GM19395 (cell line): Measurements from ENCODE around the gene CHN2.

Experiments used
- ATAC-seq: cut with Tn5 transposase; IDR thresholded peaks from one replicate; pipeline ENCODE4 v1.9.1; 2021; ENCODE audit warnings: mild to moderate bottlenecking, moderate library complexity; ENCODE audit not compliant: unreplicated experiment

CHN2 gene

GRCh38 chr7:29355388-29355787 is 160.8 kb downstream of the CHN2 start:
- no peak for ATAC-seq

- no peak for ATAC-seq
Measured at GRCh38 chr7:29356631-29357030, 162.1 kb downstream of the CHN2 start.

DNA sequence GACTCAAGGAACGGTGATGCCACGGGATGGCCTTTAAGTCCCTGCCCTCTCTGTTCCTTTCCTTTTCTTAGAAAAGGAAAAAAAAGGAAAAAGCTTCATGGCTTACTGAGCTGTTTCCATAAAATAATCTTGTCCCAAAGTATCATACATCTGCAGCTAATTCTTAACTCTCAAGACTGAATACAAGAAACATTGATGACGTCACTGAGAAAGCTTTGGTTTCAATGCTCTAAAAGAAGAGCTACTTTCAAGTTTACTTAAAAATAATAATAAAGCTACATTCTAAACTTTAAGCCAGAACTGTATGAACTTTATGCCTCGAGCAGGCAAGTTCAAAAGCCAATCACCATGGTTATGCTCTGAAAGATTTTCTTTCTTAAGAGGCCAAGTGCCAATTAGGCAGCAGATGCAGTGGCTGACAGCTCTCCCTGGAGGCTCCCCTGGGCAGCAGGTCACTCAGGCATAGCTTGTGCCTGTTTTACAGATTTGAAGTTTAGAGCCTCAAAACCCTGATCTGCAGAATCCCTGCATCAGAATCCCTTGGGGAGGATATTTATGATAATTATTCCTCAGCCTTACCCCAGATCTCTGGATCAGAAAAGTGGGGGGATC is 165.0 kb downstream of the CHN2 start:
- no peak for ATAC-seq

- ATAC-seq = no peak
Measured at GRCh38 chr7:29360633-29361625, 166.4 kb downstream of the CHN2 start.

GRCh38 chr7:29362380-29362779 is 167.8 kb downstream of the CHN2 start:
- no peak for ATAC-seq

GRCh38 chr7:29363636-29364425 is 169.3 kb downstream of the CHN2 start:
- no peak for ATAC-seq

- ATAC-seq = no peak
Measured at GRCh38 chr7:29364661-29365060, 170.1 kb downstream of the CHN2 start.

GRCh38 chr7:29365423-29365822 is 170.8 kb downstream of the CHN2 start:
- no peak for ATAC-seq

GRCh38 chr7:29367784-29368183 is 173.2 kb downstream of the CHN2 start:
- no peak for ATAC-seq

DNA sequence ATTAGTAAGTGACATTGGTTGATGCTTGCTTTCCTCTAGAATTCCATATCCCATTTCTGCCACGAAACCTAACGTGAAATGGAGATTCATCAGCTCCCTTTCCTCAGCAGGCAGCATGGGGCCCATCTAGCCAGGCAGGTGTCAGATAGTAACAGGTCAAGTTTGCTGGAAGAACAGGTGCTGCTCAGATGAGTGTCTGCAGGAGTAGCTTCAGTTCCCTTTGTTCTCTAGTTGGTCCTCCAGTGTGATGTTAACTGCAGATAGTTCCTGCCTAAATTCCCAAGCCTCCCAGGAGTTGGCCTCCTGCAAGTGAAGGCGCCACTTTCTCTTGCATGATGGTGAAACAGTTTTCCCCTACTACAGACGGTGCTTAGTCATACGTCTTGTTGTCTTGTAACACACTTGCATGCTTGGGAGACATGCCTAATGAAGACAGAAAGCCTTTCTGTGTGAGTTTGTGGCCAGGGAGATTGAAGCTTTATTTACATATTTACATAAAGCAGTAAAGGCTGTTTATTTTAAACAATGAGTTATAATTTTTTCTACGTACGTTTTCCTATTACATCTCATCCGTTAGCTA is 175.4 kb downstream of the CHN2 start:
- no peak for ATAC-seq

GRCh38 chr7:29370531-29371314 is 176.1 kb downstream of the CHN2 start:
- ATAC-seq = no peak

DNA sequence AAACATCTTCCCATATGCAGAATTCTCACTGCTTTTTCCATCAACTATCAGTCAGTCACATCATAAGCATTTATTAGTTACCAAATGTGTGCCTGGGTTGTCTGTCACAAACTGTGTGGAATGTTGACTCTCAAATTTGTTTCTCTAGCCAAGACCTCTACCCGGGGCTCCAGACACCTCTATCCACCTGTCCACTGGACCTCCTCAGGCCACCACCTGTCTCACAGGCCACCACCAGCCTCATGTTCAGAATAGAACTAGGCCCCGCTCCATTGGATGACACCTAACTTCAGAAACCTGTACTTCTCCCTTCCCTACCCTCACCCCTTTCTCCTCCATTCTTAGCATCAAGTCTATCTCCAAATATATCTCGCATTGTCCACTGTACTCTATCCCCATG is 176.9 kb downstream of the CHN2 start:
- ATAC-seq = no peak

GRCh38 chr7:29372351-29373090 is 177.9 kb downstream of the CHN2 start:
- no peak for ATAC-seq

GRCh38 chr7:29375641-29376562 is 181.3 kb downstream of the CHN2 start:
- no peak for ATAC-seq

GRCh38 chr7:29377718-29378117 is 183.1 kb downstream of the CHN2 start:
- no peak for ATAC-seq

DNA sequence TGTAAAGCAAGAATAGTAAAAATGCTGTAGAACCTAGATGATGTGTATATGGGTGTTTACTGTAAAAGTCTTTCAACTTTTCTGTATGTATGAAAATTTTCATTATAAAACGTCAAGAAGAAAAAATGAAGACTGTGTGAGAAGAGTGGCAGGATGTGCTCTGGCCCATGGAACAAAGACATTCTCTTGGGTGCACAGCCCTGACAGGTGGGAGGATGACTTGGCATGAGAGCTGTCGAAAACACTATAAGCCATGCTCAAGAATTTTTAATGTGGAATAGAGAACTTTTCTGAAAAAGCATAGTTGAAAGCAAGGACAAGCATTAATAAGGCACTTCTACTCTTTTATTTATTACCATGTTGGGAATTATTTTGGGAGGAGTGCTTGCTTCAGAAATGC is 185.0 kb downstream of the CHN2 start:
- ATAC-seq = no peak

- no peak for ATAC-seq
Measured at GRCh38 chr7:29381206-29382094, 186.9 kb downstream of the CHN2 start.

GRCh38 chr7:29384277-29384676 is 189.7 kb downstream of the CHN2 start:
- no peak for ATAC-seq
